ENCODE measurements around the gene MTA2. TPM values are rescaled to one million over a fixed set of nuclear protein-coding genes. Genes with fewer than 3 reads are reported as not detected.

The MTA2 gene
- total RNA-seq, 2 experiments from 2014 or later, result 130 to 174 TPM

GRCh38 chr11:62605467-62605866, 3.8 kb upstream of the MTA2 start:
- H3K36me3 ChIP-seq (ENCODE audit: insufficient read depth, low read length), result peaks cover 61% of the 10 kb centered on the region
- H3K4me2 ChIP-seq (ENCODE audit: low read length), result no peak overlapping the region
- no peak overlapping the region for H2AFZ ChIP-seq (ENCODE audit: low read length)
- TF ChIP-seq, protein P1, sequence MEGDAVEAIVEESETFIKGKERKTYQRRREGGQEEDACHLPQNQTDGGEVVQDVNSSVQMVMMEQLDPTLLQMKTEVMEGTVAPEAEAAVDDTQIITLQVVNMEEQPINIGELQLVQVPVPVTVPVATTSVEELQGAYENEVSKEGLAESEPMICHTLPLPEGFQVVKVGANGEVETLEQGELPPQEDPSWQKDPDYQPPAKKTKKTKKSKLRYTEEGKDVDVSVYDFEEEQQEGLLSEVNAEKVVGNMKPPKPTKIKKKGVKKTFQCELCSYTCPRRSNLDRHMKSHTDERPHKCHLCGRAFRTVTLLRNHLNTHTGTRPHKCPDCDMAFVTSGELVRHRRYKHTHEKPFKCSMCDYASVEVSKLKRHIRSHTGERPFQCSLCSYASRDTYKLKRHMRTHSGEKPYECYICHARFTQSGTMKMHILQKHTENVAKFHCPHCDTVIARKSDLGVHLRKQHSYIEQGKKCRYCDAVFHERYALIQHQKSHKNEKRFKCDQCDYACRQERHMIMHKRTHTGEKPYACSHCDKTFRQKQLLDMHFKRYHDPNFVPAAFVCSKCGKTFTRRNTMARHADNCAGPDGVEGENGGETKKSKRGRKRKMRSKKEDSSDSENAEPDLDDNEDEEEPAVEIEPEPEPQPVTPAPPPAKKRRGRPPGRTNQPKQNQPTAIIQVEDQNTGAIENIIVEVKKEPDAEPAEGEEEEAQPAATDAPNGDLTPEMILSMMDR (conservative IDR thresholded peaks at IDR 0.05; ENCODE audit: low read length), result no peak
- no peak for TF ChIP-seq EZH2phosphoT487 (IDR thresholded peaks at IDR 0.05; ENCODE audit: borderline replicate concordance, low read depth, low read length)
- H3K4me3 ChIP-seq (ENCODE audit: low read depth, low read length, poor library complexity, severe bottlenecking), result no peak overlapping the region
- H3K4me1 ChIP-seq (ENCODE audit: insufficient read depth, low read length, poor library complexity, severe bottlenecking), result peaks cover 27% of the 10 kb centered on the region
- H3K9me3 ChIP-seq (ENCODE audit: low read length), result no peaks in the 10 kb centered on the region
- ChIA-PET POLR2A (no interaction called here), CTCF (ENCODE audit: unreplicated experiment) (no interaction called here)
- intact Hi-C loops (cut with micrococcal nuclease; ENCODE audit: unreplicated experiment), result no loop called here
- no peaks in the 10 kb centered on the region for H4K20me1 ChIP-seq (ENCODE audit: insufficient read depth, low read length)
- H3K79me2 ChIP-seq (ENCODE audit: insufficient read depth, low read depth, low read length), result peaks cover 10% of the 10 kb centered on the region
- BruUV-seq (replicated peaks), result no TSS peak
- no peak overlapping the region for H3K27ac ChIP-seq (ENCODE audit: low read depth, low read length, poor library complexity, severe bottlenecking)
- no peaks in the 10 kb centered on the region for H3K9me2 ChIP-seq (ENCODE audit: insufficient read depth, low read length)
- DNase-seq (ENCODE audit: low spot score), result no peak

GRCh38 chr11:62604460-62605120, 2.9 kb upstream of the MTA2 start:
- H3K79me2 ChIP-seq (ENCODE audit: insufficient read depth, low read depth, low read length), result peaks cover 18% of the 10 kb centered on the region
- H3K4me2 ChIP-seq (ENCODE audit: low read length), result no peak overlapping the region
- TF ChIP-seq, protein P1 (conservative IDR thresholded peaks at IDR 0.05; ENCODE audit: low read length), result no peak
- TF ChIP-seq EZH2phosphoT487 (IDR thresholded peaks at IDR 0.05; ENCODE audit: borderline replicate concordance, low read depth, low read length), result no peak
- peaks cover 30% of the 10 kb centered on the region for H3K4me1 ChIP-seq (ENCODE audit: insufficient read depth, low read length, poor library complexity, severe bottlenecking)
- H3K4me3 ChIP-seq (ENCODE audit: low read depth, low read length, poor library complexity, severe bottlenecking), result no peak overlapping the region
- no peaks in the 10 kb centered on the region for H4K20me1 ChIP-seq (ENCODE audit: insufficient read depth, low read length)
- no peak overlapping the region for H2AFZ ChIP-seq (ENCODE audit: low read length)
- ChIA-PET POLR2A (interaction anchor here (0.6 to 1.6 kb wide), 2 partner anchors 12 to 595 kb away, joined by 4 to 5 read pairs; no protein-coding TSS in a partner anchor), CTCF (ENCODE audit: unreplicated experiment) (no interaction called here)
- intact Hi-C loops (cut with micrococcal nuclease; ENCODE audit: unreplicated experiment), result no loop called here
- H3K36me3 ChIP-seq (ENCODE audit: insufficient read depth, low read length), result peaks cover 69% of the 10 kb centered on the region
- H3K27ac ChIP-seq (ENCODE audit: low read depth, low read length, poor library complexity, severe bottlenecking), result no peak overlapping the region
- no peaks in the 10 kb centered on the region for H3K9me2 ChIP-seq (ENCODE audit: insufficient read depth, low read length)
- no peak for DNase-seq (ENCODE audit: low spot score)
- no peaks in the 10 kb centered on the region for H3K9me3 ChIP-seq (ENCODE audit: low read length)
- BruUV-seq (replicated peaks), result no TSS peak

- Histone ChIP-seq H3K4me3 (ENCODE audit: low read depth, low read length, poor library complexity, severe bottlenecking) (no peak overlapping the region), H3K36me3 (ENCODE audit: insufficient read depth, low read length) (peaks cover 74% of the 10 kb centered on the region), H4K20me1 (ENCODE audit: insufficient read depth, low read length) (peaks cover 1% of the 10 kb centered on the region; the same call in 1 of the 2 replicates), H3K4me2 (ENCODE audit: low read length) (no peak overlapping the region), H3K4me1 (ENCODE audit: insufficient read depth, low read length, poor library complexity, severe bottlenecking) (peaks cover 36% of the 10 kb centered on the region), H2AFZ (ENCODE audit: low read length) (no peak overlapping the region), H3K9me3 (ENCODE audit: low read length) (no peaks in the 10 kb centered on the region), H3K9me2 (ENCODE audit: insufficient read depth, low read length) (no peaks in the 10 kb centered on the region), H3K79me2 (ENCODE audit: insufficient read depth, low read depth, low read length) (peaks cover 24% of the 10 kb centered on the region), H3K27ac (ENCODE audit: low read depth, low read length, poor library complexity, severe bottlenecking) (no peak overlapping the region)
- BruUV-seq (replicated peaks), result no TSS peak
- TF ChIP-seq, protein P1 (conservative IDR thresholded peaks at IDR 0.05; ENCODE audit: low read length), result no peak
- no peak for TF ChIP-seq EZH2phosphoT487 (IDR thresholded peaks at IDR 0.05; ENCODE audit: borderline replicate concordance, low read depth, low read length)
- CTCF ChIA-PET (ENCODE audit: unreplicated experiment), result no interaction called here
- intact Hi-C loops (cut with micrococcal nuclease; ENCODE audit: unreplicated experiment), result no loop called here
- DNase-seq (ENCODE audit: low spot score), result no peak
- POLR2A ChIA-PET, result interaction anchor here (0.6 to 1.6 kb wide), 2 partner anchors 12 to 594 kb away, joined by 4 to 5 read pairs; no protein-coding TSS in a partner anchor
Observed at GRCh38 chr11:62603776-62604299, 2.2 kb upstream of the MTA2 start.

Data from OCI-LY7 (cell line).